HG02943 (cell line): ENCODE measurements around the gene FABP2.
"Not testable (repeated sequence)": the region's sequence is repeated elsewhere in the genome, so short reads cannot be mapped to it uniquely, and the experiment has no call there.

Experiments
- ATAC-seq: cut with Tn5 transposase; IDR thresholded peaks from one replicate; pipeline ENCODE4 v1.9.1; 2021; ENCODE audit warnings: mild to moderate bottlenecking, low read depth, moderate library complexity; ENCODE audit not compliant: unreplicated experiment

Gene FABP2

DNA sequence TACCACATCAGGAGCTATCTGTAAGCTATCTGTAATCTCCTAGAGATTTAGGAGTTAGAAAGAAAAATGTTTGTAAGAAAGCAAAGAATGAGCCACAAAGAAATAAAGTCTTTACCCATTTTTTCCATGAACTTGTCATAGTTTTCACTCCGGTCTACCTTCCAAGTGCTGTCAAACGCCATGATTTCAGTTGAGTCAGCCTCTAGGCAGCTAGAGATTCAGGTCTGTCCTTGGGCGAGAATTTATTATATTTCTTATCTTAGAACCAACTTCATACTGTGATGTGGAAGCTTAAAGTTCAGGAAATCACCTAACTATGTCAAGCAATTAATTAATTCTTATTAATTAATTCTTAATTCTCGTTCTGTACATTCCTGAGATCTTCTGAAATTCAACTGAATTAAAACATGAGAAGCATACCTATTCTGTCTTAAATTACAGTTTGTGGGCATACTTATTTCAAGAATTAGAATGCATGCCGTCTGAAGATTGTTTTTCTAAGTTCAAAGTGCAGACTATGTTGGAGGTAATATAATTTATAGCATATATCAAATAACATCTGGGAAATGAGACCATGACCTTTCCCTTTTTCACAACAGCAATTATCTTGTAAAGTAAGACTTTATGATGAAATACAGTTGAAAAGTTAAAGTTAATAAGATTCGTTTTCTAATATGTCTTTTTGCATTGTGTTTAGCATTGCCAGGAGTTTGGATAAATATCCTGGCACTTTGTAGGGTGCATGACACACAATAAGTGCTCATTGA, at the start of gene FABP2:
FABP2 (minus strand) TSS at position 218 of the 767 bp plus-strand sequence; CDS start at position 182, 36 bp downstream.
- no peak for ATAC-seq

DNA sequence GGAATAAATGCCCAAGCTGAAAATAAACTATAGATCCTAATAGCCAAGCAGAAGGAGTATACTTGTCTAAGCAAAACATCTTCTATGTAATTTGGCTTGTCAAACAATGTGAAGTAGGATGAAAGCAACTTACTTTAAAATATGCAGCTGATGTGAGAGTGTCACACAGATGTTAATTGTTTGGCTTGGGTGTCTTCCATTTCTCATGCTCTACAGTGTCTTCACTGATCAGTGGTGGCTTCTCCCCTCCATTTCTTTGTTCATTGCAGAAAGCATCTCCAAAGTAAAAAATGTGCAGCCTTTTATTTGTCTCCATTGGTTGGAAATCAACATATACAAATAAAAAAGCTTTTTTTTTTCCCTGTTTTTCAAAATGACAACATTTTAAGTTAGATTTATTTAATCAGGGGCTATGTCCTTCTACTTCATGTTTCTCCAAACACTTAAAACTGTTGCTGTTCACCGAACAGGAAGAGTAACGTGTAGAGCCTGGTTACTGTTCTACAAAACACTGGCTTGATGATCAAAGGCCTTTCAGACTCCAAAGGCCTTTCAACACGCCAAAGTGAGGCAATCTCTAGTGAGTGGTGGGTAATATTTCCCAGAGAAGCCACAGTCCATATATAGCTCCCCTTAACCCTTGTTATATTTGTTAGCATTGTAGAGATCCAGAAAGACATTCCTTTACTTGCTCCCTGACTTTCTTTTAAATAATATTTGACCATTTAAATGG, 49.2 kb upstream of the FABP2 start:
- not testable (repeated sequence) for ATAC-seq

DNA sequence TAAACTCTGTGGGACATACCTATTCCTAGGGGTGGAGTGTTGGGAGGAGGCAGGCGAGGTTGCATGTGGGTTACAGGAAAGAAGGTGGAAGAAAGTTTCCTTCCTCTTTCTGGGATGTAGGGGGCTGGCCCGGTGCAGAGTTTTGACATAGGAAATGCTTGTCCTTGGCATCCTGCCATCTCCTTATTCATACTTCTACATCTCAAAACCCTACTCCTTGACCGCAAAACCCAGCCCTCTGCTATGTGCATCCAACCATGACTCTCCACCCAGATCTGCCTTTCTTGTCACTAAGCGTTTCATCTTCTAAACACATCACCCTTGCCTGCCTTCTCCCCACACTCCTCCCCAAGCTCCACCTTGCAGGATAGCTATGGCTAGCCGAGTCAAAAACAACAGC, 48.5 kb upstream of the FABP2 start:
- ATAC-seq: peak; percentile 95

DNA sequence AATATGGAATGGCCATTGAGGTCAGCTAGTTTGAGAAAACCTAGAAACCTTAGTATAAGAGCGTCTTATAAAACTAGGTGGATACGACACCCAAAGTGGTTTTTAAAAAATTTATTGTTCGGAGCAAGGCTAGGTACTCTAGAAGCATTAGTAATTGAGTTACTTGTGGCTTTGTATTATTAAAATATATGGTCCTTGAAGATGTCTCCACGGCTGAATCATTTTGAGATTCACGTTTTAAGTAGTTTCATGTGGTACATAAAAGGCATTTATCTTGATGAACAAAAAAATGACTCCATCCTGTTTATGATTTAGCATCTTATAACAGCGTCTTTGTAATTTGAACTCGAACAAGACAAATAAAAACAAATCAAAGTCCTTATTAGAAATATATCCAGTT, 44.9 kb upstream of the FABP2 start:
- not testable (repeated sequence) for ATAC-seq

DNA sequence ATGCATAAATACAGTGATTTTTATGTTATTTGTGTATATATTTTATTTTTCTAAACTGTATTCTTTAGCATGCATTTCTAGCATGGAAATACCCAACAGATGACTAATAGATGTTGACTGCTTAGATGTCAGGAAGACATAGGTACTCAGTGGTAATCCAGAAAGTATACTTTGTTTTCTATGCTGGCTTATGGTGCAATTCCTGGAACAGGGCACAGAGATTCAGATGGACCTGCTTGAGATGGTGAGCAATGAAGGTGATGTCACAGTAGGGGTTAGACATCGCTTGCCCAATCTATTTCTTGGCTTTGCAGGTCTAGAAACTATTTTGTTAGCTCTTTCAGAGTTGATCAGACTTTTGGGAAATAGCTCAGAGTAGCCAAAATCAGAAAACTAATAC, 42.3 kb upstream of the FABP2 start:
- ATAC-seq: not testable (repeated sequence)

DNA sequence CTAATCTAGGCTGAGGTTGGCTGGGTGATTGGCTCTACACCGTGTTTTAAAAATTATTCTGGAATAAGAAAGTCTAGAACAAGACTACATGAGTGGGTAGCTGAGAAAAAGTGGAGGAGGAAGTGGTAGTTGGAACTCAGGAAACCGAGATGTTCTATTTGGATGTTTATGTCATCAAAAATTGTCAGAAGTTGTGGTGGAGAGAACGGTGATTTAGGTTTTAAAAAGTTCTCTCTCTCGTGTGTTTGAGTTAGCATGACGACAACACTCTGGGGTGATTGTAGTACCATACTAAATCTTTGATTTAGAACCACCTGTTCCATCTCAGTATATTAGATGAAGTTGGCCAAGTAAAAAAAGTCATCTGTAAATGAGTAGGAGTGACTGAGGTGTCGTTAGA, 41.4 kb upstream of the FABP2 start:
- ATAC-seq: not testable (repeated sequence)

DNA sequence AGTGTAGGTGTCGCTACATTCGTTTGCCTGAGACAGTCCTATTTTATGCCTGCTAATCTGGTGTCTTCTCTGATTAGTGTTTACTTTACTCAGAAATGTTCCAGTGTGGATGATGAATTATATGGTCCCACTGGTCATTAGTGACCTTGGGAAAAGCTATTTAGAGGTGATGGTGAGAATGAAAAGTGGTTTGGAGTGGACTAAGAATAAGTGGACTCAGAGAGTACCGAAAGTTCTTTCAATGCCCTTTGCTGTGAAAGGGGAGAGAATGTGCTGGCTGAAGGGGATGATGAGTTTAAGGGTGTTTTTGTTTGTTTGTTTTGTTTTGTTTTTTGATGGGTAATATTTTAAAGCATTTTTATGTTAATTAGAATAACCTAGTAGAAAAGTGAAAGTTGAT, 40.5 kb upstream of the FABP2 start:
- not testable (repeated sequence) for ATAC-seq

DNA sequence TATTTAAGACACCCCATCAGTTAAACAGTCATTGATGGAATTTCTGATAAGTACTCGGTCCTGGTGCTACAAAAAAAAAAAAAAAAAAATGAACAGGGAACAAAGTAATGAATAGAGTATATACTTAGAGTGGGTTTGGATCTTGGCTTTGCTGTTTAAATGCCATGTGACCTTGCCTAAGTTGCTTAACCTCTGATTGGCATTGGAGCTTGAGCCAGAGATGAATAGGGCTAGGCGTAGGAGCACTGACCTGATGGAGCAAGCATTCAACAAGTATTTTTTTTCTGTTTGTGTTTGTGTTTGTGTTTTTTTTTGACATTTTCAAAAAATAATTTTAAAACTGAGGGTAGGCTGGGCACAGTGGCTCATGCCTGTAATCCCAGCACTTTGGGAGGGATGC, 37.9 kb upstream of the FABP2 start:
- ATAC-seq: not testable (repeated sequence)

DNA sequence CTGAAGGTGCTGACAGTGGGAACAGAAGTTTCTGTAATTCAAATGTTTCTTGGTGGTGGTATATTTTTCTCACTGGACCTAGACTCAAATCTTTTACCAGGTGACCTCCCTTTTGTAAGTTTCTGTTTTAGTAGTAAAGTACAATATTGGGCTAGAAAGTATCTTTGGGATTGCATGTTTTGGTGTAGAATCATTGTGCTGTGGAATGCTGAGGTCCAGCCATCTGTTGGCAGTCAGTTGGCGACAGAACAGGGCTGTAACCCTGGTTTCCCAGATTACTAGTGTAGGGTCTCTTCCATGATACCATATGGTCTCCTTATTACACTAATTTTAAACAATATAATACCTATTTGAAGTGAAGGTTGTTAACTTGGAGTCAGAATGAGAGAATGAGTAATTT, 34.9 kb upstream of the FABP2 start:
- ATAC-seq: not testable (repeated sequence)

DNA sequence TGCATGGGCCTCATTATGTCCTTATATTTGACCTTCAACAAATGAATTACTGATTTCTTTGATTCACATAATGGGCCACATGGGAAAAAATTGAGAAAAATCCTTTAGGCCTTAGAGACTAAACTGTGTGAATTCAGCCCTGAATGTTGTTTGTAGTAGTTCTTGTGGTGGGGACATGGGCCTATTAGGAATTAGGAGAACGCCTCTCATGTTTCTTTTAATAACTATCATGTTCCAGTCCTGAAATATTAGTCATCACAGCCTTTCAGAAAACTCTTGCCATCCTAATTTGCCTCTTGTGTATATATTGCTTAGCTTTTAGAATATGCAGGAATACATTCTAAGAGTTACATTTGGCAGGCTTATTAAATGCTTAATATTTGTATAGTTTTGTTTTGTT, 34.1 kb upstream of the FABP2 start:
- not testable (repeated sequence) for ATAC-seq

DNA sequence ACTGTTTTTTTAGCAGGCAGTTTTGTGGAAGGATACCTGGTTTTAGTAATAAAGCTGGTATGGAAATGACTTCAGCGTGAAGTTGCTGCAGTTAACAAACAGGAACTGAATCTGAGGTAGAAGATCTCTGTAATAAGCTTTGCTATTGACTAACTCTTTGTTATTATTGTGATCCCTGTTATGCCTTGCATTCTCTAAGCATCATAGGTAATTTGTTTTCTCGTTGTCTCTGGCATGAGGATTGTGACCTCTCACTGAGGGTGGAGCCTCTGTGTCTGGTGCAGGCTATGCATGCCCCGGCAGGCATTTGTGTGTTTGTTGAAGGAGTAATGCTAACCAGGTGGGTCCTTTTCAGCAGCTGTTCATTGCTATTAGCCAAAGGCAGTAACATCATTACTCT, 31.4 kb upstream of the FABP2 start:
- ATAC-seq: not testable (repeated sequence)

DNA sequence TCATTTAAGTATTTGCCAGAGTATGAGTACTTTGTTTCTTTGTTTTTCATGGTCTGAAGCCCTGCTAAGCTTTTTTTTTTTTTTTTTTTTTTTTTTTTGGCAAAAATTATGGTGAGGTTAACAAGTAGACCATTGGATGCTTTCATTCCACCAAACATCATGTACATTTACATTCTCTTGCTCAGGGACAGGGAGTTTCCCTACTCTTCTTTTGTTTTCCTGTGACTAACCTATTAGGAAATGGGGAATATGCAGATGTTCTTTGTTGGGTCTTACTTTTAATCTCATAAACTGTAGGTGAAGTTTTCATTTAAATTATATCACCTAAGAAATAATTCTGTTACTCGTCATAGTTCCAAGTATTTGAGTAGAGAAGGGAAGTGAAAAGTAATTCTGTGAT, 26.2 kb upstream of the FABP2 start:
- not testable (repeated sequence) for ATAC-seq

DNA sequence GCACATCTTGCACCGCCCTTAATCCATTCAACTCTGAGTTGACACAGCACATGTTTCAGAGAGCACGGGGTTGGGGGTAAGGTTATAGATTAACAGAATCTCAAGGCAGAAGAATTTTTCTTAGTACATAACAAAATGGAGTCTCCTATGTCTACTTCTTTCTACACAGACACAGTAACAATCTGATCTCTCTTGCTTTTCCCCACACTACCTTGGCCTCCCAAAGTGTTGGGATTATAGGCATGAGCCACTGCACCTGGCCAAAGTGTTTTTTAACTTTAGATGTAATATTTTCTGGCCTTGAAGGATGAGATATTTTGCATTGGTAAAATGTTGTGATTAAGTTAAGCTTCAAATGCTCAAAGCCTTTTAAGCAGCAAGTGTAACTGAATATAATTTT, 21.4 kb upstream of the FABP2 start:
- not testable (repeated sequence) for ATAC-seq

DNA sequence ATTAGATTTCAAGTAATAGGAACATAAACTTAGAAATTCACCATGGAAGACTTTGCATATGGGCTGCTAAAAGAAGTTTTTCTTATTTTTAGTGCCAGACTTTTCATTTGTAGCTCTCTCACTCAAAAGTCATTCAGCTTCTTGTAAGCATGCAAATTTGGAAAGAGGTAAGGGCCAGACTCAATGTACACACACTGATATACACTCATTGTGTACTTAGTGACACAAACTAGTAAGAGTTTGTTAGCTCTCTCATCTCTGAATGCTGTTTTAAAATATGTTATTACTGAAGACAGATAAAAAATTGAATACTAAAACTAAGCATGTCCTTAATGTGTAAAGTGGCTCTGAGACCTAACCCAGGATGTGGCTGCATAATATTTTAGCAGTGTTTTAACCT, 18.0 kb upstream of the FABP2 start:
- not testable (repeated sequence) for ATAC-seq

DNA sequence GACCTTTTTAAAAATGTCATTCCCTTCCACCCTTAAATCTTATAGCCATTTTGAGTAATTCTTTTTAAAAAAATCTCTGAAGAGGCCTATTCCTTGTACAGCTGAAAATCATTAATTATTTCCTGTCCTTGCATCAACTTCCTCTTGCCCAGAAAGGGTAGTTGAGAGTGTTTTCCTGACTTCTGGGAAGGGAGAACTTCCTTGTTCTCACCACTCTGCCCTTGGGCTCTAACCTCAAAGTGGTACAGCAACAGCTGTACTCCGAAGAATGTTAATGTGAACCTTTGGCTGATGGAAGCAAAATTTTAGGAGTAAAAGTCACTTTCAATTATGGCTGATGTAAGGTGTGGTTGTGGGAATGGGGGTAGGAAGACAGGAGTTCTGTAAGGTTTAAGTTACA, 15.1 kb upstream of the FABP2 start:
- ATAC-seq: no peak

DNA sequence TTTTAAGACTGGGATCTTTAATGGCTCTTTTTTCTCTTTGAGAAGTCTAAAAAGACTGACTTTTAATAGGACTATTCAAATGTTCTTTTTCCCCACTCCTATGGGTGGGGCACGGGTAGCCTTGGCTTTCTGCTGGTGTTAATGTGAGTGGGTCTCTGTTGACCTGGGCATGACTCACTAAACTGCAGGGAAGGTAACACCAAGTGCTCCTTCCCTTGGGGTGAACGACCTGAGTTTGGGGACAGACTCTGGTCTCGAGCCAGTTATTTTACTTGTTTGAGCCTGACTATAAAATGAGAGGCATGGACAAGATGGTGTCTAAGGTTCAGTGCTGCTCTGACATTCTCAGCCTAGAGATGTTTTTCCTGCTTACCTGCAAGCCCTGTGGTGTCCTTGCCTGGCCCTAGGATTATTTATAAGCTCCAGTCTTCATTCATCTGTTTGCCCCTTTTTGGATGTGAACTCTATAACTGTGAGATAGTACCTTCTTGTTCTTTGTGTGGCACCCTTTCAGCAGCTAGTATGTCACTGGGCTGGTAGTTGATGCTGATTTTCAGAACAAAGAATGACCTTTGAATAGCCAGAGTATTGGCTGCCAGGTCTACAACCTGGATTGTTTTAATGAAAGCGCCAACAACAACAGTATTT, 14.5 kb upstream of the FABP2 start:
- ATAC-seq: not testable (repeated sequence)

DNA sequence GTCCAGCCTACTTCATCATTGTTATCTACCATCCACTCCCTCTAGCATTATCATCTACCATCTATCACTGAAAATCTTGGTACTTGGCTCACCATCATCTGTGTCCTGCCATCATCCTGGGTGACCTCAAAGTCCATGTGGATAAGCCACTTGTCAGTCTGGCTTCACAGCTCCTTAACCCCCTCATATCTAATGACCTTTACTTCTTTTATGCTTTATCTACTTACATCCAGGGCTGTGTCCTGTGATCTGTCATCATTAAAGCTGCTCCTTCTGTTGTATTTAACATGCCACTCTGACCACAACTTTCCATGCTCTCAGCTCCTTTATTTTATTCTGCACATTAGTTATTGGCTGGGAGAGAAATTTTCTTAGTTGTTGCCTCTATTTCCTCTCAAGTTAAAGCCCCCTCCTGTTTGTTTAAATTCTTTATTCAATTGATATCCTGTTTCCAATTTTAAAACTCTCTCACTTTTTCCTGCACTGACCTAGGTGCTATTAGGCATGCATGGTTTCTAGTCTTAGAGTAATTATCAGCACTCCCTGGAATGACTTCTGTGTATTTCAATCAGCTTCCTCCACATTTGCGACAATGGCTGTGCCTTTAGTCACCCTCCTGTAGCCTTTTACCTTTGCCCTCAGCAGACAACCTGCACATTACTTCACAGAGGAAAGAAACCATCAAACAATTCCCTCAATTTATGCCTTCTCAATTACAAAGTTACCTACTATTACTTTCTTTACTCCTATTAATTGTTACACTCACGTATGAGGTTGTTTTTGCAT, 8.1 kb upstream of the FABP2 start:
- ATAC-seq: no peak

DNA sequence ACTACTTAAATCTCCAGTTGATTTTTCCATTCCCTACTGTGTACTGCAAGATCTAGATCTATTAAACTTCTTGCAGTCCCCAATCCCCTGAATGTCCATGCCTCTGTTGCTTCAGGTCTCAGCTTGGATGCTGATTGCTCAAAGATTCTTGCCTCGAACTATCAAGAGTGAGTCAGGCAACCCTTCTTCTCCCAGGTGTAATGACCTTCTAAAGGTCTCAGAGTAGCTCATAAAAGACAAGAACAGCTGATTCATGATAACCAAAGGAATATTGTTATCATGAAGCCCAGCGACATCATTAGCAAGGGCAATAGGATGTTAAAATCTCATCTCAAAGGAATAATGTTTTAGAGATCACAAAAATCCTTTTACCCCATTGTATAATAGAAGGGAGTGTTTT, 6.8 kb upstream of the FABP2 start:
- ATAC-seq: no peak

DNA sequence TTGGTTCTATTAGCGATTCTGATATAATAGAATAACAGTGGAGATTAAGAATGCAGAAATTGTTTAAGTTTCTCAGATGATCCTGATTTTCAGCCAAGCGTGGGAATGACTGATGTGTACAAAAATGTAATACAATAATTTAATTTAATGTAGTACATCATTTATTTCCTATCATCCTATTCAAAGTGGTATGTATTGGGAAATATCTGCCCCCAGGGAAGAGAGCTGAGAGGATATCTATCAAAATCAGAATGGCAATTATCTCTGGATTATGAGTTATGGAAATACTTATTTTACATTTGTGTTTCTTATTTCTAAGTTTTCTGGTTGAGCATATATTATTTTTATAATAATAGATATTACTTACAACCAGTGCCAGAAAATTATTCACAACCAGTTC, 3.9 kb downstream of the FABP2 start:
- no peak for ATAC-seq

DNA sequence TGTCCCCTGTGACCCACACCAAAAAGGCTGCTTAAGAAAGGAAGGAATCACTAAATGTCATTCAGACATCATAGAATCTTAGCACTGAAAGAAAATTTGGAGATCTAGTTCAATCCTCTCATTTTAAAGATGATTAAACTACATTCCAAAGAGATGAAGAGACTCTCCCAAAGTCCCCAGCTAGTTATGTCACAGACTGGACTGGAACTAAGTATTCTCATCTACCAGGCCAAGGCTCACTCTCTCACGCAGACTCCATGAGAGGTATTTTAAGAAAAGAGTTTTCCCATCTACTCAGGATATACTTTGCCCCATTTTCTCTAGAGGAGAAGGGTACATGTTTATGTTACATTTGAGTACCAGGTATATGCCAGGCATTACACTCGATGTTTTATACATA, 6.9 kb downstream of the FABP2 start:
- ATAC-seq: no peak

DNA sequence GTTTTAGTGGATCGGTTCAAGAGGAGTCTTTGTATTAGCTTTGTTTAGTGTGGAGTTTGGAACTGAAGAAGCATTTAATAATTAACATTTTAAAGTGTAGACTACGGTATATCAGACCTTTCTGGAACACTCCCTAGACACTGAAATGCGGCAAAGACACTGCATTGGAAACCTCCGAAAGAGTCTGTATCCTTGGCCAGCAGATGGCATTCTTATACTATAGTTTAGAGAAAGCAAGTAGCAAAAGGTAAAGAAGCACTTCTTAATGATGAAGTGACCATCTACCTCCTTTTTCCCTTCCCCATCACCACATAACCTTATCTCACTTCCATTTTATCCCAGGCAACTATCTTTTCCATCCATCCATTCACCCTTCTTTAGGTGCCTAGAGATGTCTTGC, 7.6 kb downstream of the FABP2 start:
- ATAC-seq: no peak
